ENCODE measurements around the gene FSHR.

GRCh38 chr2:48968011-48968410 is 186.3 kb downstream of the FSHR start:
- no peak for TF ChIP-seq CTCF (IDR thresholded peaks at IDR 0.05)
- TF ChIP-seq EP300 (IDR thresholded peaks at IDR 0.05; ENCODE audit: low read depth) = no peak
- TF ChIP-seq POLR2A (IDR thresholded peaks at IDR 0.05) = no peak
